ENCODE results near the gene RANBP10. TPM values are rescaled to one million over a fixed set of nuclear protein-coding genes. Genes with fewer than 3 reads are reported as not detected.

The RANBP10 gene
- total and polyA plus RNA-seq, 9 of the 15 experiments (the other 6 are each of a cell fraction or from before 2014, with no cell fraction given): 0.61 to 19.3 (median 5.9) TPM

GRCh38 chr16:67833415-67834241 is 27.3 kb upstream of the RANBP10 start (continued):
- TF ChIP-seq ARID3A (IDR thresholded peaks at IDR 0.05; ENCODE audit: borderline replicate concordance, low read depth, low read length) (no peak), ZNF740 (CRISPR knock-in tag; IDR thresholded peaks at IDR 0.05) (no peak), ZNF740 (tag; IDR thresholded peaks at IDR 0.05) (no peak), CHCHD3 (CRISPR knock-in tag; IDR thresholded peaks at IDR 0.05) (no peak), SIX5 (IDR thresholded peaks at IDR 0.05; ENCODE audit: borderline replicate concordance in 1 of 2, insufficient read depth in 1 of 2, low read depth in 1 of 2, low read length in 2 of 2) (peak; percentile 93 to 95), NRF1 (conservative IDR thresholded peaks at IDR 0.05 in 1 of 2, IDR thresholded peaks at IDR 0.05 in 1 of 2) (peak; percentile 68 to 78), KAT7 (CRISPR knock-in tag; IDR thresholded peaks at IDR 0.05; ENCODE audit: borderline replicate concordance) (peak; percentile 85), FOXP1 (CRISPR knock-in tag; IDR thresholded peaks at IDR 0.05) (peak; percentile 88), ZBTB34 (CRISPR knock-in tag; IDR thresholded peaks at IDR 0.05) (no peak), CBFB (CRISPR knock-in tag; IDR thresholded peaks at IDR 0.05) (peak; percentile 97), YY1 (IDR thresholded peaks at IDR 0.05; ENCODE audit: borderline replicate concordance in 1 of 3, control insufficient read depth in 1 of 3, extremely low read depth in 1 of 3, insufficient read depth in 3 of 3, insufficient read length in 1 of 3, insufficient replicate concordance in 2 of 3, low read depth in 1 of 3, low read length in 2 of 3) (peak; percentile 63 to 91 (median 86)), CTCF (IDR thresholded peaks at IDR 0.05 in 2 of 3, conservative IDR thresholded peaks at IDR 0.05 in 1 of 3; ENCODE audit: insufficient read depth in 2 of 3, low read depth in 1 of 3, low read length in 3 of 3) (no peak), HLTF (IDR thresholded peaks at IDR 0.05) (no peak), ELF2 (CRISPR knock-in tag; IDR thresholded peaks at IDR 0.05) (peak; percentile 17; the same call in 1 of the 2 replicates)
